RWPE1 (cell line): Measurements from ENCODE around the gene NCBP2L.
A peak's percentile ranks its signal among the peaks of the same experiment; 100 is the strongest.

ENCODE experiments used
- CTCF ChIA-PET: fragments of 350-600 bp; sonication (Branson Sonifier 250); formaldehyde crosslinking; extraction: SDS; loops from one replicate; lab custom pipeline; 2021; lab: Yijun Ruan, JAX
- POLR2A ChIA-PET: fragments of 400-600 bp; formaldehyde crosslinking; extraction: SDS; loops from one replicate; lab custom pipeline; 2020; ENCODE audit warnings: antibody characterized with exemption; ENCODE audit not compliant: low non-redundant PET; lab: Yijun Ruan, JAX
- DNase-seq: peaks from one replicate; pipeline ENCODE4 v3.0.0; 2012; ENCODE audit warnings: low spot score
- H3K27ac ChIP-seq: fragments of 450-650 bp; 2 replicates; pipeline ENCODE4 v1.5.1; 2017
- CTCF ChIP-seq: fragments of 450-650 bp; conservative IDR thresholded peaks from 2 replicates; pipeline ENCODE4 v1.5.1; 2017; ENCODE audit warnings: low read depth, mild to moderate bottlenecking

The NCBP2L gene

GRCh38 chrX:107741404-107741790, 36.1 kb upstream of the NCBP2L start:
- no peak for DNase-seq
- peak overlapping the region; percentile 98 for H3K27ac ChIP-seq
- POLR2A ChIA-PET = interaction anchor here (0.7 kb wide), 2 partner anchors 30 to 85 kb away, joined by 3 to 6 read pairs; no protein-coding TSS in a partner anchor

GRCh38 chrX:107742700-107743191, 34.8 kb upstream of the NCBP2L start:
- no peak for TF ChIP-seq CTCF
- CTCF ChIA-PET = no interaction called here
- POLR2A ChIA-PET = no interaction called here
- H3K27ac ChIP-seq = peak overlapping the region; percentile 98
- DNase-seq = no peak

More at GRCh38 chrX:107741404-107741790, 36.1 kb upstream of the NCBP2L start:
- no peak for TF ChIP-seq CTCF
- CTCF ChIA-PET = interaction anchor here (0.5 to 0.9 kb wide), 3 partner anchors 36 to 742 kb away, joined by 3 read pairs; partner anchors contain the start of gene NCBP2L

GRCh38 chrX:107743995-107744394, 33.5 kb upstream of the NCBP2L start:
- DNase-seq = no peak
- CTCF ChIA-PET = no interaction called here
- H3K27ac ChIP-seq = peak overlapping the region; percentile 98
- no peak for TF ChIP-seq CTCF
- POLR2A ChIA-PET = no interaction called here

DNA sequence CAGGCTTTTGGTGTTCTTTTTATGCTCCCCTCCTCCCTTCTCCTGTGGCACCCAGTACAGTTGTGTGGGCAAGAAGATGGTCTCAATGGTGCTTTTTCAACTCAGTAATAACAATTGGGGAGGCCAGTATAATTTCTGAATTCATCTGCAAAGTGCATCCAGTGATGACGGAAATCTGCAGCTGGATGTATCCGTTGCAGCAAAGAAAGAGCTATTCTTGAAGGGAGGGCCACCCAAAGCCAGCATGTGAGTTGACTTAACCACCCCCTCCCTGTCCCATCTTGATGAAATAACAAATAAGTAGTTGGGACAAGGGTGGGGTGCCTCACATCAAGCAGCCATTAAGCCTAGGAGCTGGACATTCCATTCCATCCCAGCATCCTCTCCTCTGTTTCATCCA, 32.7 kb upstream of the NCBP2L start:
- CTCF ChIA-PET = no interaction called here
- TF ChIP-seq CTCF = no peak

DNA sequence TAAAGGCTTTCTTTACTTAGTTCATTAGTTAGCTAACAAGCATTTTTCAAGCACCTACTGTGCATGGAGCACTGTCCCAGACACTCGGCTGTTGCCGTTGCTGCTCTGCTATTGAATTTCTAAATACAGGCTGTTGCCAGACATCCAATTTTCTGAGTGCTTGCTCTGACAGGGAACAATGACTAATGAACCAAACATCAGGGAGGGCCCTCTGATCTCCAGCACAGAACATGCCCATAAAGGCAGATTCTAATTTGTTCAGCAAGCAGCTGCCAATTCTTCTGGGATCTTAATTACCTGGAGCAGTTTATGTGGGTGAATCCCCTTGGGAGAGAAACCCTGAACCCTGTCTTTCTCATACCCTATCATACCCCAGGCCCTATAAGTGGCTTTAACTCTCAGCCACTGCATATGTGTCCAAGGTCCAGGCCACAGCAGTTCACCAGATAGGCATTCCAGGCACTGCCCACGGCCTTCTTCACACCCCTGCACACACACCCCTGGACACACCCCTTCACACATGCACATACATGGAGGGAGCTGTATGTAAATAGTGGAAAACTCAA, 29.9 kb upstream of the NCBP2L start:
- CTCF ChIA-PET = interaction anchor here (0.6 to 0.8 kb wide), 2 partner anchors 32 to 86 kb away, joined by 3 read pairs; no protein-coding TSS in a partner anchor
- POLR2A ChIA-PET = no interaction called here
- TF ChIP-seq CTCF = no peak
- H3K27ac ChIP-seq = peak overlapping the region; percentile 95
- peak; percentile 82 for DNase-seq

More for the DNA sequence above, 32.7 kb upstream of the NCBP2L start:
- POLR2A ChIA-PET = no interaction called here
- H3K27ac ChIP-seq = no peak overlapping the region
- DNase-seq = no peak

DNA sequence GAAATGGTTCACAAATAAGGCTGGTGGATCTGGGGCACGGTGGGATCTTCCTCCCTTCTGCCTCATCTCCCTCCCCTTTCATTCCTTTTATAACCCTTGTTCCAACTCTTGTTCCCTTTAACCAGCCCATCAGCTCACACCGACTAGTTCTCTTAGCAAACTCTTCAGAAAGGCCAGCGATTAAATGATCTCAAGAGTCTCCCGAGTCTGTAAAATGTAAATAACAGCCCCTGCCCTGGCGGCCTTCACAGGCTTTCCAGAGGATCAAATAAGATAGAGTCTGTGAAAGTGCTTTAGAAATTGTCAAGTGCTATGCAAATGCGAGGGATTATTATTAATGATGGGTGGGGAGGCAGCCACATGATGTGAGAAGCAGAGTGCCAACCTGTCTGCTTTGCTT, 29.0 kb upstream of the NCBP2L start:
- CTCF ChIA-PET = interaction anchor here (0.6 kb wide), 1 partner anchor 86 kb away, joined by 3 read pairs; no protein-coding TSS in a partner anchor
- DNase-seq = no peak
- no peak for TF ChIP-seq CTCF
- POLR2A ChIA-PET = no interaction called here
- peak overlapping the region; percentile 95 for H3K27ac ChIP-seq
